IMR-90 (cell line): ENCODE data around the gene GAS6. TPM values are rescaled to one million over a fixed set of nuclear protein-coding genes. Genes with fewer than 3 reads are reported as not detected.

ENCODE experiments used
- ATAC-seq: fragments of 200-7000 bp; cut with Tn5 transposase; 2 replicates; pipeline ENCODE4 v1.9.1; 2020; ENCODE audit warnings: low read depth, mild to moderate bottlenecking, moderate library complexity
- BruUV-seq: library from RNA; stranded (reverse); fragments of 400-500 nt; replicated peaks from 2 replicates; lab custom pipeline; 2021; lab: Mats Ljungman, UMichigan
- CTCF ChIA-PET: fragments of 300-600 bp; formaldehyde crosslinking; extraction: SDS; loops from one replicate; lab custom pipeline; 2021; ENCODE audit warnings: antibody characterized with exemption; lab: Yijun Ruan, JAX
- POLR2A ChIA-PET: fragments of 300-600 bp; sonication (Branson Sonifier 250); formaldehyde crosslinking; loops from one replicate; lab custom pipeline; 2022; ENCODE audit warnings: antibody characterized with exemption; ENCODE audit not compliant: unreplicated experiment; lab: Charles Lee
- DNase-seq: peaks from one replicate; pipeline ENCODE4 v3.0.0; 2013
- H2AFZ ChIP-seq: replicated peaks from 2 replicates; pipeline ENCODE3; 2013; ENCODE audit warnings: low read length, mild to moderate bottlenecking; ENCODE audit not compliant: poor library complexity
- H2AK5ac ChIP-seq: 2 replicates; pipeline ENCODE4 v1.6.1; 2013; ENCODE audit warnings: low read depth, low read length, inconsistent platforms
- H2AK9ac ChIP-seq: replicated peaks from 2 replicates; pipeline ENCODE3; 2013; ENCODE audit warnings: mild to moderate bottlenecking, low read depth, low read length, moderate library complexity; ENCODE audit not compliant: poor library complexity
- H2BK120ac ChIP-seq: 2 replicates; pipeline ENCODE4 v1.6.1; 2013; ENCODE audit warnings: low read depth, low read length, inconsistent platforms
- H2BK15ac ChIP-seq: 3 replicates; pipeline ENCODE4 v1.6.1; 2013; ENCODE audit warnings: low read depth, low read length, inconsistent platforms
- H2BK20ac ChIP-seq: 2 replicates; pipeline ENCODE4 v1.6.1; 2013; ENCODE audit warnings: low read depth, mild to moderate bottlenecking, inconsistent platforms, low read length, moderate library complexity
- H2BK5ac ChIP-seq: 2 replicates; pipeline ENCODE4 v1.6.1; 2013; ENCODE audit warnings: mild to moderate bottlenecking, low read depth, low read length, inconsistent platforms; ENCODE audit not compliant: poor library complexity, severe bottlenecking
- H3K14ac ChIP-seq: replicated peaks from 2 replicates; pipeline ENCODE4 v1.6.1; 2013; ENCODE audit warnings: low read depth, low read length, inconsistent platforms
- H3K18ac ChIP-seq: 2 replicates; pipeline ENCODE4 v1.6.1; 2013; ENCODE audit warnings: low read depth, low read length, control low read depth
- H3K23ac ChIP-seq: 2 replicates; pipeline ENCODE4 v1.6.1; 2013; ENCODE audit warnings: low read depth, low read length, inconsistent platforms
- H3K27ac ChIP-seq: 2 replicates; pipeline ENCODE4 v1.5.1; 2013; ENCODE audit warnings: mild to moderate bottlenecking, control low read depth, low read length; ENCODE audit not compliant: insufficient read depth
- H3K27me3 ChIP-seq: 2 replicates; pipeline ENCODE4 v1.6.1; 2013; ENCODE audit warnings: low read length; ENCODE audit not compliant: control insufficient read depth, insufficient read depth
- H3K36me3 ChIP-seq: 2 replicates; pipeline ENCODE4 v1.6.1; 2013; ENCODE audit warnings: low read length, mixed read lengths; ENCODE audit not compliant: control insufficient read depth, insufficient read depth
- H3K4ac ChIP-seq: 2 replicates; pipeline ENCODE4 v1.6.1; 2013; ENCODE audit warnings: low read depth, low read length, inconsistent platforms
- H3K4me1 ChIP-seq: 2 replicates; pipeline ENCODE4 v1.6.1; 2013; ENCODE audit warnings: low read length, mixed read lengths; ENCODE audit not compliant: control insufficient read depth, insufficient read depth
- H3K4me2 ChIP-seq: 2 replicates; pipeline ENCODE4 v1.6.1; 2013; ENCODE audit warnings: low read depth, mild to moderate bottlenecking, control low read depth, low read length, moderate library complexity
- H3K4me3 ChIP-seq: 2 replicates; pipeline ENCODE4 v1.5.1; 2013; ENCODE audit warnings: low read depth, mild to moderate bottlenecking, control low read depth, low read length, moderate library complexity; ENCODE audit not compliant: insufficient read depth
- H3K56ac ChIP-seq: 2 replicates; pipeline ENCODE4 v1.6.1; 2013; ENCODE audit warnings: low read length, inconsistent platforms; ENCODE audit not compliant: insufficient read depth; ENCODE audit errors: extremely low read depth
- H3K79me1 ChIP-seq, 2 experiments: 2 replicates each; pipeline ENCODE4 v1.6.1; 2013; ENCODE audit warnings: low read length in 2 of 2, inconsistent platforms in 1 of 2, low read depth in 1 of 2
- H3K9ac ChIP-seq: 2 replicates; pipeline ENCODE4 v1.6.1; 2013; ENCODE audit warnings: low read depth, low read length, control low read depth
- H3K9me1 ChIP-seq: 2 replicates; pipeline ENCODE4 v1.6.1; 2013; ENCODE audit warnings: low read length, inconsistent platforms; ENCODE audit not compliant: insufficient read depth
- H3K9me3 ChIP-seq: 2 replicates; pipeline ENCODE4 v1.6.1; 2013; ENCODE audit warnings: low read length; ENCODE audit not compliant: control insufficient read depth, insufficient read depth
- H4K20me1 ChIP-seq: 2 replicates; pipeline ENCODE4 v1.6.1; 2013; ENCODE audit warnings: low read length, inconsistent platforms; ENCODE audit not compliant: insufficient read depth
- H4K5ac ChIP-seq: 2 replicates; pipeline ENCODE4 v1.6.1; 2013; ENCODE audit warnings: mild to moderate bottlenecking, low read depth, low read length, control low read depth
- H4K8ac ChIP-seq, 2 experiments: 2 replicates each; pipeline ENCODE4 v1.6.1; 2013; ENCODE audit warnings: low read depth in 2 of 2, low read length in 2 of 2, control low read depth in 1 of 2, inconsistent platforms in 1 of 2
- H4K91ac ChIP-seq: 2 replicates; pipeline ENCODE4 v1.6.1; 2013; ENCODE audit warnings: low read depth, low read length, inconsistent platforms; ENCODE audit not compliant: insufficient read depth
- BHLHE40 ChIP-seq: fragments of 150-350 bp; IDR thresholded peaks from 2 replicates; pipeline ENCODE4 v1.6.1; 2016; ENCODE audit warnings: mild to moderate bottlenecking, low read depth, low read length
- CEBPB ChIP-seq: IDR thresholded peaks from 2 replicates; pipeline ENCODE4 v1.6.1; 2012; ENCODE audit warnings: low read depth, low read length, improper control_type of control experiment
- CHD1 ChIP-seq: IDR thresholded peaks from 2 replicates; pipeline ENCODE4 v1.6.1; 2012; ENCODE audit warnings: low read depth, low read length, improper control_type of control experiment
- CTCF ChIP-seq: conservative IDR thresholded peaks from 2 replicates; pipeline ENCODE4 v1.5.1; 2012; ENCODE audit warnings: mild to moderate bottlenecking, low read depth, low read length, improper control_type of control experiment
- ELK1 ChIP-seq: fragments of 150-350 bp; IDR thresholded peaks from 2 replicates; pipeline ENCODE4 v1.6.1; 2016; ENCODE audit warnings: low read depth, mild to moderate bottlenecking, low read length, moderate library complexity, borderline replicate concordance
- FOS ChIP-seq: fragments of 150-350 bp; IDR thresholded peaks from 2 replicates; pipeline ENCODE4 v1.6.1; 2016; ENCODE audit warnings: low read depth, low read length
- MAFK ChIP-seq: IDR thresholded peaks from 2 replicates; pipeline ENCODE4 v1.6.1; 2012; ENCODE audit warnings: low read depth, low read length, improper control_type of control experiment
- MAZ ChIP-seq: IDR thresholded peaks from 2 replicates; pipeline ENCODE4 v1.6.1; 2012; ENCODE audit warnings: low read depth, mild to moderate bottlenecking, low read length, improper control_type of control experiment, moderate library complexity, borderline replicate concordance
- MXI1 ChIP-seq: IDR thresholded peaks from 2 replicates; pipeline ENCODE4 v1.6.1; 2012; ENCODE audit warnings: low read depth, mild to moderate bottlenecking, low read length, moderate library complexity, borderline replicate concordance
- NFE2L2 ChIP-seq: fragments of 150-350 bp; IDR thresholded peaks from 2 replicates; pipeline ENCODE4 v1.6.1; 2016; ENCODE audit warnings: low read depth, mild to moderate bottlenecking, low read length
- POLR2A ChIP-seq: IDR thresholded peaks from 2 replicates; pipeline ENCODE4 v1.6.1; 2012; ENCODE audit warnings: mild to moderate bottlenecking, low read depth, low read length
- RCOR1 ChIP-seq: IDR thresholded peaks from 2 replicates; pipeline ENCODE4 v1.6.1; 2012; ENCODE audit warnings: mild to moderate bottlenecking, low read length, improper control_type of control experiment; ENCODE audit not compliant: insufficient replicate concordance
- SMC3 ChIP-seq: fragments of 150-350 bp; IDR thresholded peaks from 2 replicates; pipeline ENCODE4 v1.6.1; 2016; ENCODE audit warnings: low read depth, mild to moderate bottlenecking, antibody characterized with exemption, low read length, moderate library complexity
- USF2 ChIP-seq: fragments of 150-350 bp; IDR thresholded peaks from 2 replicates; pipeline ENCODE4 v1.6.1; 2017; ENCODE audit warnings: mild to moderate bottlenecking, antibody characterized with exemption, low read length, low read depth
- WGBS, 2 experiments: methylation state at CpG; one replicate each; pipeline versions ENCODE4 v1.1.5 to v1.1.7; 2013; ENCODE audit warnings: missing lambda C conversion rate in 2 of 2; ENCODE audit not compliant: insufficient read length in 1 of 2; ENCODE audit errors: extremely low coverage in 2 of 2; 5-methylcytosine and 5-hydroxymethylcytosine counted together
- dilution Hi-C: fragments of 300-500 bp; cut with HindIII; formaldehyde crosslinking; loops from one replicate; pipeline ENCODE4 v1.14.3; 2018; ENCODE audit warnings: low sequenced_read_pairs; ENCODE audit not compliant: unreplicated experiment
- in situ Hi-C: fragments of 300-500 bp; cut with MboI; formaldehyde crosslinking; loops from 3 replicates; pipeline ENCODE4 v1.14.3; 2019; ENCODE audit warnings: low sequenced_read_pairs, inconsistent platforms, mixed read lengths
- intact Hi-C: fragments of 100-400 bp; cut with micrococcal nuclease; formaldehyde crosslinking; loops from 2 replicates; pipeline ENCODE4 v1.10.0; 2022
- polyA plus RNA-seq, 3 experiments: library from polyadenylated mRNA; depleted of rRNA; stranded (reverse); fragments of >200 nt; gene quantifications; 2 replicates each; pipeline ENCODE4 v1.2.3, GENCODE V29; 2012; ENCODE audit warnings: low replicate concordance in 1 of 3
- total RNA-seq: library from RNA; depleted of rRNA; stranded (reverse); fragments of >200 nt; gene quantifications from 2 replicates; pipeline ENCODE4 v1.2.3, GENCODE V29; 2012

GAS6 gene
- total and polyA plus RNA-seq, 2 of the 4 experiments (the other 2 are of a cell fraction) = 220 to 823 TPM

- Histone ChIP-seq H2BK20ac (no peak overlapping the region), H3K4me3 (no peak overlapping the region), H3K14ac (no peak overlapping the region), H2BK5ac (no peak overlapping the region), H3K27ac (no peak overlapping the region), H3K9me1 (0 out of 2 replicates have a peak, but pooled peaks cover 3% of the 10 kb centered on the region), H3K56ac (no peak overlapping the region), H4K5ac (no peak overlapping the region), H4K20me1 (no peaks in the 10 kb centered on the region), H2AK9ac (no peak overlapping the region), H2BK120ac (no peak overlapping the region), H2AFZ (no peak overlapping the region), H2AK5ac (no peak overlapping the region), H3K4ac (no peak overlapping the region), H4K8ac (no peak overlapping the region), H3K27me3 (no peaks in the 10 kb centered on the region), H3K79me1 (0 out of 4 replicates have a peak, but pooled peaks cover 0 to 2% of the 10 kb centered on the region in 2 experiments), H3K9me3 (no peaks in the 10 kb centered on the region), H3K4me1 (peaks cover 7% of the 10 kb centered on the region), H3K36me3 (no peaks in the 10 kb centered on the region), H4K91ac (no peak overlapping the region), H3K4me2 (no peak overlapping the region), H3K23ac (no peak overlapping the region), H2BK15ac (no peak overlapping the region), H3K9ac (no peak overlapping the region), H3K18ac (no peak overlapping the region)
- ChIA-PET CTCF (no interaction called here), POLR2A (no interaction called here)
- no peak for ATAC-seq
- BruUV-seq = no TSS peak
- no peak for DNase-seq
- WGBS, 2 experiments = 75% methylated on average over 4 of the region's 26 CpGs; no CpG with 5 or more reads in 1 of the 2 experiments
- TF ChIP-seq CHD1 (no peak), ELK1 (no peak), SMC3 (no peak), MXI1 (no peak), MAFK (no peak), MAZ (no peak), NFE2L2 (no peak), RCOR1 (no peak), POLR2A (no peak), CEBPB (no peak), FOS (no peak), BHLHE40 (no peak), CTCF (no peak), USF2 (no peak)
- in situ Hi-C loops = no loop called here
- dilution Hi-C loops = no loop called here
- intact Hi-C loops = no loop called here
Observed at GRCh38 chr13:113874579-113875428, 10.9 kb upstream of the GAS6 start.
